WTC11 (cell line): ENCODE data around the gene CREBBP. TPM values are rescaled to one million over a fixed set of nuclear protein-coding genes. Genes with fewer than 3 reads are reported as not detected.

ENCODE experiments used
- ATAC-seq: fragments of 200-7000 bp; cut with Tn5 transposase; 2 replicates; pipeline ENCODE4 v1.10.0; 2021; ENCODE audit warnings: mild to moderate bottlenecking, moderate library complexity
- CTCF ChIA-PET: fragments of 300-600 bp; sonication (Branson Sonifier 250); formaldehyde crosslinking; loops from one replicate; lab custom pipeline; 2021; ENCODE audit warnings: antibody characterized with exemption; lab: Charles Lee
- POLR2A ChIA-PET: fragments of 350-600 bp; sonication (Branson Sonifier 250); formaldehyde crosslinking; loops from one replicate; lab custom pipeline; 2021; ENCODE audit warnings: antibody characterized with exemption; lab: Charles Lee
- DNase-seq: peaks from one replicate; pipeline ENCODE4 v3.0.0; 2021; ENCODE audit warnings: low spot score
- H3K27ac Mint-ChIP-seq: 2 replicates; pipeline ENCODE4 v1.8.0; 2021; ENCODE audit warnings: mixed read lengths
- H3K27me3 Mint-ChIP-seq: 2 replicates; pipeline ENCODE4 v1.8.0; 2021; ENCODE audit warnings: low read depth, mild to moderate bottlenecking, moderate library complexity, mixed read lengths
- H3K36me3 Mint-ChIP-seq: 2 replicates; pipeline ENCODE4 v1.8.0; 2021; ENCODE audit warnings: mixed read lengths
- H3K4me1 Mint-ChIP-seq: 2 replicates; pipeline ENCODE4 v1.8.0; 2022; ENCODE audit warnings: mixed read lengths
- H3K4me3 Mint-ChIP-seq: 2 replicates; pipeline ENCODE4 v1.8.0; 2021; ENCODE audit warnings: mild to moderate bottlenecking, moderate library complexity, mixed read lengths
- H3K9me3 Mint-ChIP-seq: 2 replicates; pipeline ENCODE4 v1.8.0; 2021; ENCODE audit warnings: mixed read lengths
- ARID4B ChIP-seq: sonication (generic); formaldehyde crosslinking; IDR thresholded peaks from 2 replicates; pipeline ENCODE4 v1.8.0; 2023; ENCODE audit warnings: missing genetic modification reagents, mild to moderate bottlenecking, borderline replicate concordance
- CBFB ChIP-seq: sonication (generic); formaldehyde crosslinking; IDR thresholded peaks from 2 replicates; pipeline ENCODE4 v1.8.1; 2022; ENCODE audit warnings: mild to moderate bottlenecking, low read depth, missing genetic modification reagents
- FOXK1 ChIP-seq: sonication (generic); formaldehyde crosslinking; IDR thresholded peaks from 2 replicates; pipeline ENCODE4 v1.8.0; 2022; ENCODE audit warnings: mild to moderate bottlenecking, moderate library complexity, missing genetic modification reagents
- GTF2I ChIP-seq: fragments of 250-450 bp; sonication (Bioruptor Pico); conservative IDR thresholded peaks from 2 replicates; pipeline ENCODE4 v1.4.0; 2021; ENCODE audit warnings: mild to moderate bottlenecking
- IRF2 ChIP-seq: sonication (generic); formaldehyde crosslinking; IDR thresholded peaks from 2 replicates; pipeline ENCODE4 v1.8.0; 2022; ENCODE audit warnings: low read depth, missing genetic modification reagents, borderline replicate concordance
- KAT7 ChIP-seq: sonication (generic); formaldehyde crosslinking; IDR thresholded peaks from 2 replicates; pipeline ENCODE4 v1.8.1; 2023; ENCODE audit warnings: missing genetic modification reagents, mild to moderate bottlenecking, borderline replicate concordance
- MYBL2 ChIP-seq: sonication (generic); formaldehyde crosslinking; IDR thresholded peaks from 2 replicates; pipeline ENCODE4 v1.8.1; 2023; ENCODE audit warnings: mild to moderate bottlenecking, moderate library complexity, missing genetic modification reagents
- NFATC4 ChIP-seq: fragments of 250-450 bp; sonication (Bioruptor Pico); IDR thresholded peaks from 2 replicates; pipeline ENCODE4 v1.9.0; 2021; ENCODE audit warnings: mild to moderate bottlenecking
- NFE2L1 ChIP-seq: sonication (generic); formaldehyde crosslinking; IDR thresholded peaks from 2 replicates; pipeline ENCODE4 v1.8.1; 2023; ENCODE audit warnings: missing genetic modification reagents
- NR1H2 ChIP-seq: sonication (generic); formaldehyde crosslinking; IDR thresholded peaks from 2 replicates; pipeline ENCODE4 v1.9.0; 2021; ENCODE audit warnings: mild to moderate bottlenecking, moderate library complexity, missing genetic modification reagents
- NR2C2 ChIP-seq: sonication (generic); formaldehyde crosslinking; IDR thresholded peaks from 2 replicates; pipeline ENCODE4 v1.8.0; 2022; ENCODE audit warnings: mild to moderate bottlenecking, missing genetic modification reagents
- NR3C1 ChIP-seq: sonication (generic); formaldehyde crosslinking; conservative IDR thresholded peaks from 2 replicates; pipeline ENCODE4 v1.8.1; 2023; ENCODE audit warnings: low read depth, mild to moderate bottlenecking, missing genetic modification reagents
- PRRX2 ChIP-seq: fragments of 250-450 bp; sonication (Bioruptor Pico); IDR thresholded peaks from 2 replicates; pipeline ENCODE4 v1.8.0; 2021; ENCODE audit warnings: mild to moderate bottlenecking
- SMAD3 ChIP-seq: sonication (generic); formaldehyde crosslinking; IDR thresholded peaks from 2 replicates; pipeline ENCODE4 v1.8.0; 2022; ENCODE audit warnings: missing genetic modification reagents, mild to moderate bottlenecking, borderline replicate concordance
- SMAD4 ChIP-seq: sonication (generic); formaldehyde crosslinking; IDR thresholded peaks from 2 replicates; pipeline ENCODE4 v1.8.0; 2022; ENCODE audit warnings: mild to moderate bottlenecking, missing genetic modification reagents
- TEAD1 ChIP-seq: sonication (generic); formaldehyde crosslinking; IDR thresholded peaks from 2 replicates; pipeline ENCODE4 v1.8.0; 2022; ENCODE audit warnings: mild to moderate bottlenecking, missing genetic modification reagents
- ZNF219 ChIP-seq: sonication (generic); formaldehyde crosslinking; IDR thresholded peaks from 2 replicates; pipeline ENCODE4 v1.8.0; 2023; ENCODE audit warnings: missing genetic modification reagents, mild to moderate bottlenecking, borderline replicate concordance
- ZNF532 ChIP-seq: fragments of 250-450 bp; sonication (Bioruptor Pico); IDR thresholded peaks from 2 replicates; pipeline ENCODE4 v1.9.0; 2021; ENCODE audit warnings: mild to moderate bottlenecking, borderline replicate concordance
- total RNA-seq: library from RNA; stranded (reverse); gene quantifications from 3 replicates; pipeline ENCODE4 v1.2.3, GENCODE V29; 2021
- TF ChIP-seq, protein P1 (sequence below): sonication (generic); formaldehyde crosslinking; IDR thresholded peaks from 2 replicates; pipeline ENCODE4 v1.8.0; 2023; ENCODE audit warnings: missing genetic modification reagents
- TF ChIP-seq, protein P2 (sequence below): sonication (generic); formaldehyde crosslinking; IDR thresholded peaks from 2 replicates; pipeline ENCODE4 v1.8.1; 2023; ENCODE audit warnings: mild to moderate bottlenecking, moderate library complexity, missing genetic modification reagents
- TF ChIP-seq, protein P3 (sequence below): sonication (generic); formaldehyde crosslinking; IDR thresholded peaks from 2 replicates; pipeline ENCODE4 v1.8.0; 2022; ENCODE audit warnings: mild to moderate bottlenecking, missing genetic modification reagents

Gene CREBBP
- total RNA-seq, 1 experiment from 2014 or later: 49.6 TPM

DNA sequence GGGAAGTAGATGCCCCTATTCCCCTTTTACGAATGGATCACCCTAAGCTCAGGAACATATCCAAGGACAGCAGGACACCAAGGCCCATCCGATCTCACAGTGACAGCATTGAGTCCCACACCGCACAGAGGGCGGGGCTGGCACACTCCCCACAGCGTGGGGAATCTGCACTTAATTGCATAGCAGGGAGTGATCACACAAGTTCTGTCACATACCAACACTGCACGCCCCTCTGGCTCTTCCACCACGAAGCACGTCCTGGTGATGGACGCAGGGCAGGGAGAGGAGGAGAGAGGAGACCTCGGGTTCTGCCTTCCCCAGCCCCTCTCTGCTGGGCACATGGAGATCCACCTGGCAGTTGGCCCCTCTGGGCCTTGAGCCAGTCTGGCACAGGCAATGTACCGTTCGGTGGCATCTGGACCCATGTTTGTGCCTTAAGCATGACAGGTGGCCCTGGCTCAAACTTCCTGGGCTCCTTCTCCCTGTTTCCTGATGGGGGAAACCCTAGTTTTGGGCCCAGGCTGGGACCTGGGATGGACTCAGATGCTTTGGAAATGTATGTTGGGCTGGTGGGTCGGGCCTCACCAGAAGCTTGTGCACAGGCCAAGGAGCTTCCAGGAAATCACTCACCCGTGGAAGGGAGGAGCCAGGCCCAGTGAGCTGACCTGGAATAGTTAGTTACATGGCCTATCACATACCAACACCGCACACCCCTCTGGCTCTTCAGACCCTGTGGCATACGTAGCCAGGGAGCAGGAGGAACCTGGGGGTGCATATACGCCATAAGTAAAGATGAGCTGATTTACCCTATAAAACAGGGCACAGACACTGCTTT lies 35.1 kb upstream of the CREBBP start:
- TF ChIP-seq PRRX2 (CRISPR knock-in tag): no peak
- Mint-ChIP-seq H3K27me3 (peaks cover 5% of the 10 kb centered on the region; the same call in 1 of the 2 replicates), H3K4me1 (no peaks in the 10 kb centered on the region), H3K9me3 (peaks cover 29% of the 10 kb centered on the region), H3K36me3 (peaks cover 29% of the 10 kb centered on the region), H3K4me3 (no peak overlapping the region), H3K27ac (no peak overlapping the region)
- ATAC-seq: no peak
- CTCF ChIA-PET: interaction anchor here (0.6 to 0.8 kb wide), 2 partner anchors 326 to 358 kb away, joined by 3 read pairs; partner anchors contain the start of gene SRL
- DNase-seq: no peak
- POLR2A ChIA-PET: no interaction called here

DNA sequence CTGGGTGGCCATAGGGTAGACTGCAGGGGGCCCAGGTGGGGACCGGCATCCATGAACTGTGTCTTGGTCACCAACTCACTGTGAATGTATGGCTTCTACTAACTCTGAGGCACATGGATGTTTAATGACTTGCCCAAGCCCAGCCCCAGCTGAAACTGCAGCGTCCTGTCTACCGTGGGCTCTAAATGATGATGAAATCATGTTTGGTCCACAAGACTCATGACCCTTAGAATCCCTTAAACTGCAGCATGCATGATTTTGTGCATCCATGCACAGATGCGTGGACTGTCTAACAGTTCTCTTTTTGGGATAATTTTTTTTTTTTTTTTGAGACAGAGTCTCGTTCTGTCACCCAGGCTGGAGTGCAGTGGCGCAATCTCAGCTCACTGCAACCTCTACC lies 32.4 kb upstream of the CREBBP start:
- CTCF ChIA-PET: interaction anchor here (1.7 kb wide), 1 partner anchor 341 kb away, joined by 5 read pairs; no protein-coding TSS in a partner anchor
- no peak for DNase-seq
- TF ChIP-seq ZNF532 (CRISPR knock-in tag): no peak
- TF ChIP-seq, protein P1, sequence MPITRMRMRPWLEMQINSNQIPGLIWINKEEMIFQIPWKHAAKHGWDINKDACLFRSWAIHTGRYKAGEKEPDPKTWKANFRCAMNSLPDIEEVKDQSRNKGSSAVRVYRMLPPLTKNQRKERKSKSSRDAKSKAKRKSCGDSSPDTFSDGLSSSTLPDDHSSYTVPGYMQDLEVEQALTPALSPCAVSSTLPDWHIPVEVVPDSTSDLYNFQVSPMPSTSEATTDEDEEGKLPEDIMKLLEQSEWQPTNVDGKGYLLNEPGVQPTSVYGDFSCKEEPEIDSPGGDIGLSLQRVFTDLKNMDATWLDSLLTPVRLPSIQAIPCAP (CRISPR knock-in tag): no peak
- TF ChIP-seq ZNF219 (CRISPR knock-in tag): no peak
- TF ChIP-seq ARID4B (CRISPR knock-in tag): no peak
- no peak for TF ChIP-seq CBFB (CRISPR knock-in tag)
- TF ChIP-seq NFATC4 (CRISPR knock-in tag): no peak
- TF ChIP-seq FOXK1 (CRISPR knock-in tag): no peak
- TF ChIP-seq NFE2L1 (CRISPR knock-in tag): no peak
- TF ChIP-seq, protein P2, sequence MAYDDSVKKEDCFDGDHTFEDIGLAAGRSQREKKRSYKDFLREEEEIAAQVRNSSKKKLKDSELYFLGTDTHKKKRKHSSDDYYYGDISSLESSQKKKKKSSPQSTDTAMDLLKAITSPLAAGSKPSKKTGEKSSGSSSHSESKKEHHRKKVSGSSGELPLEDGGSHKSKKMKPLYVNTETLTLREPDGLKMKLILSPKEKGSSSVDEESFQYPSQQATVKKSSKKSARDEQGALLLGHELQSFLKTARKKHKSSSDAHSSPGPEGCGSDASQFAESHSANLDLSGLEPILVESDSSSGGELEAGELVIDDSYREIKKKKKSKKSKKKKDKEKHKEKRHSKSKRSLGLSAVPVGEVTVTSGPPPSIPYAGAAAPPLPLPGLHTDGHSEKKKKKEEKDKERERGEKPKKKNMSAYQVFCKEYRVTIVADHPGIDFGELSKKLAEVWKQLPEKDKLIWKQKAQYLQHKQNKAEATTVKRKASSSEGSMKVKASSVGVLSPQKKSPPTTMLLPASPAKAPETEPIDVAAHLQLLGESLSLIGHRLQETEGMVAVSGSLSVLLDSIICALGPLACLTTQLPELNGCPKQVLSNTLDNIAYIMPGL (CRISPR knock-in tag): no peak
- no peak for TF ChIP-seq GTF2I (CRISPR knock-in tag)
- no peak for TF ChIP-seq NR2C2 (CRISPR knock-in tag)
- no peak for TF ChIP-seq IRF2 (CRISPR knock-in tag)
- TF ChIP-seq SMAD3: no peak
- TF ChIP-seq NR1H2 (CRISPR knock-in tag): no peak
- no peak for TF ChIP-seq TEAD1 (CRISPR knock-in tag)
- TF ChIP-seq MYBL2 (CRISPR knock-in tag): no peak
- TF ChIP-seq KAT7: no peak
- TF ChIP-seq NR3C1: no peak
- no peak for TF ChIP-seq SMAD4
- TF ChIP-seq, protein P3, sequence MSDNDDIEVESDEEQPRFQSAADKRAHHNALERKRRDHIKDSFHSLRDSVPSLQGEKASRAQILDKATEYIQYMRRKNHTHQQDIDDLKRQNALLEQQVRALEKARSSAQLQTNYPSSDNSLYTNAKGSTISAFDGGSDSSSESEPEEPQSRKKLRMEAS (CRISPR knock-in tag): no peak
- TF ChIP-seq, all 79 proteins: peak for 0
- H3K27me3 Mint-ChIP-seq: no peaks in the 10 kb centered on the region
- peaks cover 12% of the 10 kb centered on the region for H3K9me3 Mint-ChIP-seq
- no peak overlapping the region for H3K4me3 Mint-ChIP-seq
- H3K27ac Mint-ChIP-seq: no peak overlapping the region
- POLR2A ChIA-PET: interaction anchor here (0.7 kb wide), 1 partner anchor 47 kb away, joined by 4 read pairs; no protein-coding TSS in a partner anchor
- H3K4me1 Mint-ChIP-seq: peaks cover 4% of the 10 kb centered on the region; the same call in 1 of the 2 replicates
- H3K36me3 Mint-ChIP-seq: peaks cover 12% of the 10 kb centered on the region
- no peak for ATAC-seq
